GM21423 (cell line): ENCODE measurements around the gene PRKG1.

Source experiments
- ATAC-seq: cut with Tn5 transposase; IDR thresholded peaks from one replicate; pipeline ENCODE4 v1.9.1; 2021; ENCODE audit warnings: mild to moderate bottlenecking, moderate library complexity; ENCODE audit not compliant: unreplicated experiment

The PRKG1 gene

DNA sequence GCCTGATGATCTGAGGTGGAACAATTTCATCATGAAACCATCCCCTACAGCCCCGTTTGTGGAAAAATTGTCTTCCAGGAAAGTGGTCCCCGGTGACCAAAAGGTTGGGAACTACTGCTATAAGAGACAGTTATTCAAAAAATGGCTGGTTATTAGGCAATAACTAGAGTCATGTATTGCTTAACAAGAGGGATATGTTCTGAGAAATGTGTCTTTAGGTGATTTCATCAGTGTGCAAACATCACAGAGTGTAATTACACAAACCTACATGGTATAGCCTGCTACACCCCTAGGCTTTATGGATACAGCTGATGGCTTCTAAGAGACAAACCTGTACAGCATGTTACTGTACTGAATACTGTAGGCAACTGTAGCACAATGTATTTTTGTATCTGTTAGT lies 696.4 kb downstream of the PRKG1 start:
- no peak for ATAC-seq

DNA sequence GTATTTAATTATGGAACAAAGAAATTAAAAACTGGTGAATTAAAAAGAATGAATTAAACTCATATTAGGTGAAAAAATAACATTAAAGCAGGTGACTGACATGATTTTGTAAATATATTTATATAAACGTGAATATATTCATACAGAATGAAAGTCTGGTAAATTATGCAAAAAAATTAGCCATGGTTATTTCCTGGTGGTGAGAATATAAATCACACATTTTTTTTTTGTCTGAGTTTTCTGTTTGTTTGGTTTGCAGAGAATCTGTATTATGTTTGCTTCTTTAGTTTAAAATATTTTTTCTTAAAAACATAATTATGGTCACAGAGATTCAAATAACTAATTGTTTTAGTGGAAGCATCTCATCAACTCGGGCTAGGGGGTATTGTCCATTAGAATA lies 698.1 kb downstream of the PRKG1 start:
- no peak for ATAC-seq

DNA sequence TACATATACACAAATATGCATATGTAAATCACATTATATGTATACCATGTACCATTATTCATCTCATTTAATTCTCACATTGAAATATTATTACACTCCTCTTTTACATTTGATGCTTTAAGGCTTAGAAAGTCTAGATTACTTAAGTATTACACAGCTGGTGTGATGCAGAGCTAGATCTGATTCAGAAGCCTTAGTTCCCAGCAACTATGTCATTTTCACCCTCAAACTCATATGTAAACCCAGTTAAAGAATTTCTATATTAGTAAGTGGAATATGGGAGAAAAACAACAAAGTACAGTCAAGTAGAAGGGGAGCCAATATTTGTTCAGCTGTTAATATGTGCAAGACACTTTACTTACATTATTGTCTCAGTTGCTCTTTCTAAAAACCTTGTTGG lies 699.4 kb downstream of the PRKG1 start:
- ATAC-seq: no peak

DNA sequence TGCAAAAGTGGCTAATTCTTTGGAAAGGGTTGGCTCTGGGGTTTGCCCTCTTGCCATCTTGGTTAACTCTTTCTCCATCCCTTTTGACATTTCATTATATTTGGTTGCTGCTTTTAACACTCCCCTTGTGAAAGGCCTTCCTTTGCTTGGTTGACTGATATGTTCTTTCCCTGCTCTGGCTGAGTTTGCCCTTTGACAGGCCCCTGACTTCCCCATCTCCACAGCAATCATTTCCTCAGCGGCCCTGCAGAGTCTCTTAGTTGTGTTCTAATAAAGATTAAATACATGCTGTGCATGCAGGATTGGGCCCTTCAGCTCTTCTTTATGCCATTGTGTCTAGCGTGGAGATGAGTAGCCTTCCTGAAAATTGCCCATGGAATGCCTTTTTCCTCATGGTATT lies 709.7 kb downstream of the PRKG1 start:
- no peak for ATAC-seq

DNA sequence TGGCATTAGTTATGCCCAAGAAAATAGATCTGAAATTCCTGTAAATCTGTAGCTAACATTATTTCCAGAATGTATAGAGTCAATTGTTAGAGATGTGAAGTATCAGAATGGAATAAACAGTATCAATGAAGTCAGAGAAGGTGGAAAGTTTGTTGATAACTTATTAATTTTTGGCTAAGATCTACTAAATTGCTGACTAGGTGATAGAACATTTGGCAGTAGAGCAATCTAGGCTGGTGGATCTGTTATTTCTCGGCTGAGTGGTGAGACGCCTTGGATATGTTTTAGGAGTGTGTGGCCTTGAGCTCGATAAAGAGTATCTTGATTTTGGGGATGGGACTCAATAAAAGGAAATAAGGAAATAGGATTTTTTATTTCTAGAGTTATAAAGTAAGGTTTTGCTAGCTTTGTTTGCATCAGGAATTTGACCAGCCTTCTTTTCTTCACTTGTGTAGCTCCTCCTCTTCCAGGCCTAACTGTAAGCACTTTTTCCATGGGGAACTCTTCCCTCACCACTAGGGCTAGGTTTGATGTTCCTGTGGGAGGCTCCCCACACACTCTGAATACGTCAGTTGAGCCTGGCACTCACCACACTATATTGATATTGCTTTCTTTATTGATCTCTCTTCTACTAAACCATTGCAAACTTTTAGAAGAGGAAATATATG lies 711.9 kb downstream of the PRKG1 start:
- no peak for ATAC-seq

DNA sequence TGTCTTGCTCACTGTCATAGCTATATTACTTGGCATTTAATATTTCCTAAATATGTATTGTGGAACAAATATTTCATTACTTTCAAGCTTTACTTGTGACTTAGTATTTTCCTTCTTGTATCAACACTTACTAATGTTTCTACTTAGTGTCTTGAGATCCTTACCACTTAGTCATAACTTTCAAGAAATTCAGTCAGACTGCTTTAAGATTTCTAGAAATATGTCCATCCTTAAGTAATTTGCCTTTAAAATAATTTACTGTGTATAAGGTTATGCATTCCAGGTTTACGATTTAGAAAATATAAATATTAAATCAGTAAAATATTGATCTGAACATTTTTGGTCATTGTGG lies 712.4 kb downstream of the PRKG1 start:
- no peak for ATAC-seq

DNA sequence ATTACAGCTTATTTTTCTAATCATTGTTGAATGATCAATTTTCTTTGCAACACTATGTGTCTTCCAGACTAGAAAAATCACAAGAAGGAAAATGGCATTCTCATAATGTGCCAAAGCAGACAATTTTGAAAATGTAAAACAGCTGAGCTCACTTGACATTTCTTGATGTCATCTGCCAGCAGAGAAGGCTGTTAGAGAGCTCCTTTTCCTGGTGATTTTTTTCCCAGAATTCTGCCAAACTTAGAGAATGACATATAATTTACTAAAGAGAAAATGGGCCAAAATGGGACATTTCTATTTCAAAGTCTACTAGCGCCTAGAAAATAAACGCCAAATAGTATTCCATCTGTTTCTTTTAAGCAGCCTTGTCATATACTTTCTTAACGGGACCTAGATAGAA lies 714.0 kb downstream of the PRKG1 start:
- no peak for ATAC-seq

DNA sequence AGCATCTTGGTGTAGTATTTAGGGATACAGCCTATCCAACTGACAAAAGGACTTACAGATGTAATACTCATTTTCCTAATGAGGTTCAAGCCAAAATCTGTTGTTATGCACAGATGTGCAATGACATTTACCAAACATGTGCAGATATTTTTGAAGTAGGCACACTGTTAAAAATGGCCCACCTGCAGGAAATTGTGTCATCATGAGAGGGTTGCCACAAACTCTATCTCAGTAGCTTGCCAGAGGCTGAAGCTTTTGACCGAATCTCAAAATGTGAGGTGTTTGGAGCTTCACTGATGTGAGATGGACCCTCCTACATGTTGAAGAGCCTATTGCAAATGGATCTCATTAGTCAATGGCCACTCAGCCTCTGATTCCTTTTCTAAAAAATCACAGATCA lies 714.8 kb downstream of the PRKG1 start:
- ATAC-seq: no peak

DNA sequence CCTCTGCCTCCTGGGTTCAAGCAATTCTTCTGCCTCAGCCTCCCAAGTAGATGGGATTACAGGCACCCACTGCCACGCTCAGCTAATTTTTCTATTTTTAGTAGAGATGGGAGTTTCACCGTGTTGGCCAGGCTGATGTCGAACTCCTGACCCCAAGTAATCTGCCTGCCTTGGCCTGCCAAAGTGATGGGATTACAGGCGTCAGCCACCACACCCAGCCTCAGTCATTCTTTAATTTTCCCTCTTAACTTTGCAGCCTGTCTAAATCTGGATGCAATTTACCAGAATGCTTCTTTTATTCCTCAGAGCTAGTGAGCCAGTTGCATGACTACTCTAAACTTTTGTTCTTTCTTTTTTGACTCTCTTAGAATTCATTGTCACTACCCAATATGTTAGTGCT lies 715.6 kb downstream of the PRKG1 start:
- ATAC-seq: no peak

DNA sequence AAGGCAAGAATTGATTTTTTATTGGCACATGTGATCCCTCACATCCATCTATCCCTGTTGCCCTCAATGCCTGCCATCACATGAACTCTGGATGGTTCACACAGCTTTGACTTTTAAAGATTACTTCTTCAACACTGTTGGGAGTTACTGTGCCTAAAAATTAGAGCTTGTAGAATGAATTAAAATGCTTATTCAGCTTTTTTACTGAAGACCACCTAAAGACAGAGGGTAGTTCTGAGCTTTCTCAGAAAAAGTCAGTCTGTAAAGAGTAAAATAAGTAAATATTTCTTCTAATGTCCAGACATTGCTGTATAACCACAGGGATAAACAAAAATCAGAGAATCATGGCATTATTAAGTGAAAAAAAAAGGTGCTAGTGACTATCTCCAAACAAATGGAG lies 718.4 kb downstream of the PRKG1 start:
- no peak for ATAC-seq

DNA sequence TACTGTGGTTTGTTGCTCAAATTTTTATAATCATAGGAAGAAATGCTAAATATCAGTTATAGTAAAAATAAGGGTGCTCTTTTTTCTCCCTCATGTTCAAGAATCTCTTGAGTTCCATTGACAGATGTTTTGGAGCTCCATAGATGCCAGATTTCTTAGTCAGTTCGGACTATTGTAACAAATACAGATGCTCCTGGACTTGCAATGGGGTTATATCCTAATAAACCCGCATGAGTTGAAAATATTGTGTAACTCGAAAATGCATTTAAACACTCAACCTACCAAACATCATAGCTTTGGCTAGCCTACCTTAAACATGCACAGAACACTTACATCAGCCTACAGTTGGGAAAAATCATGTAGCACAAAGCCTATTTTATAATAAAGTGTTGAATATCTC lies 725.8 kb downstream of the PRKG1 start:
- no peak for ATAC-seq

DNA sequence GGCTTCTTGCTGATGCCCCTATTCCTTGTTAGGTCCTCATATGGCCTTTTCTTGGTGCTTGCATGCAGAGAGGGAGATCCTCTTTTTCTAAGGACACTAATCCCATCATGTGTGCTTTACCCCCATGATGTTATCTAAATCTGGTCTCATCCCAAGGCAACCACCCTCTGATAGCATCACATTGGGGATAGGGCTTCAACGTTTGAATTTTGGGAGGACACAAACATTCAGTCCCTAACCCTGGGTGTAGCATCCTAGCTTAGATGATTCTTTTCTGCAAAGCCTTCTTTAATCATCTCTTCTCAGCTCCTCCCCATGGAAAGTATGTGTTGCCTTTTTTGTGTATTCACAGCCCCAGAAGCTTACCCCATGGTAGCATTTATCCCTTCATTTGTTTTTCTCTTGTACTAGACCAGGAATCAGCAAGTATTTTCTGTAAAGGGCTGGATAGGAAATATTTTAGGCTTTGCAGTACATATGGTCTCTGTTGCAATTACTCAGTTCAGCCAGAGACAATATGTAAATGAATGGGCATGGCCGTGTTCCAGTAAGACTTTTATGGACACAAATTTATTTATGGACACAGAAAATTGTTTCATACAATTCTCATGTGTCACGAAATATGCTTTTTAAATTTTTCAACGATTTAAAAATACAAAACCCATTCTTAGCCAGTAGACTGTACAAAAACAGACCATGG lies 726.6 kb downstream of the PRKG1 start:
- ATAC-seq: no peak

DNA sequence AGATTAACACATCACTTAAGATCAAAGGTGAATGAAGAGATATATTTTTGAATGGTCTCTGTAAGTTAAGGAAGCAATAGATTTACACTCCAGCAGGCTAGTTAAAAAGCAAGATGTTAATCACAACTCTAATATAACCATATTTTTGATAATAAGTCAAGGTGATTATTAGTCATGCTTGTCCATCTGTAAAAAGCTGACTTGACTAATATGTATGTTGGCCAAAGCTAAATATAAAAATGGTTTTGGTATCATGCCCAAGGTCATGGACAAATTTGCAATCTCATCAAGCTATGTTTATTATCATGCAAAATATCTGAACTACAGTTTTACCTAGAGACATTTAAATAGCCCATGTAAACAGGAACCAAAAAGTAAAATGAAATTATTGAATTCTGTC lies 727.7 kb downstream of the PRKG1 start:
- no peak for ATAC-seq

DNA sequence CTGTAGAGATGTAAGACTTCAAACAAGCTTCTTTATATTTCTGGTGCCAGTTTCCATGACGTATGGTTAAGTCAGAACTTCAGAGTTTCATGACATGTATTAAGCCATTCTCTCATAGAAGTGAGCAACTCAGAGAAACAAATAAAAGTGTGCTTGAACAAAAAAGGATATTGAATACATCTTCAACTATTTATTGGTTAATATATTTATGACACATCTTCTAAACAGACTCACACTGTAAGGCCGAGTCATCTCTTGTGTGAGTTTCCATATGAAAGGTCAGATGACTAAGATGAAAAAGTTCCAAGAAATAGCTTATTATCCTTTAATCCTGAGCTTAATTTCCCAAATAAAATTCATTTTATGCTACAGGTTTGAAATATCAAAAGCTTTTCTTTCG lies 730.6 kb downstream of the PRKG1 start:
- ATAC-seq: no peak

DNA sequence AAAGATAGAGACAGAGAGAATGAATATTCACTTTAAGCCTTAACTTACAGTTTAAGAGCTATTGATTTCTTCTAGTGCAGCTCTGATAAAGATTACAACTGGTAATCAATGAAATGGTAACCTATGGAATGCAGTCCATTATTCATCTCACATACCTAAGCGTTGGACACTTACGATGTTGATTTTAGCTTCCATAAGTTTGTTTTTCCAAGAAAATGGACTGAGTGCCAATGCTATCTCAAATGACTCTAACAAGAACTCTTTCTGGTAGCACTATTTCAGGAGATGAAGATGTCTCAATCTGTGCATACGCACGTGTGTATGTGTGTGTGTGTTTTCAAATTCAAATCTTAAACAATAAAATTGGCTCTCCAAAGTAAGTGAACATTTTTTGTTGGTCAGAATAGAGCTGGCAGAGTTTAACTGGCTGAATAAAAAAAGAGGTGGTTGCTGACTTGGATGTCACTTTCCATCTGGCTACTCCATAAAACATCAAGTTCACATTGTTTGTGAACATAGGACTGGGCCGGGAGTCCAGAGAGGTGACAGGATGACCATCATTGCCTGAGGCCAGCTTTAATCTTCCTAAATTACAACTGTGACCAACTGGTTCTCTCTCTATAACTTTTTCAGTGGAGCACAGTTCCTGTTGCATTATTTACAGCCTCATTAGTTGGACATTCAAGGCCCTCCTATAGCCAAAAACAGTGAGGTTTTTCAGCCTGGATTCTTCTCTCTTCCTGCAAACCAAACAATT lies 732.0 kb downstream of the PRKG1 start:
- no peak for ATAC-seq

DNA sequence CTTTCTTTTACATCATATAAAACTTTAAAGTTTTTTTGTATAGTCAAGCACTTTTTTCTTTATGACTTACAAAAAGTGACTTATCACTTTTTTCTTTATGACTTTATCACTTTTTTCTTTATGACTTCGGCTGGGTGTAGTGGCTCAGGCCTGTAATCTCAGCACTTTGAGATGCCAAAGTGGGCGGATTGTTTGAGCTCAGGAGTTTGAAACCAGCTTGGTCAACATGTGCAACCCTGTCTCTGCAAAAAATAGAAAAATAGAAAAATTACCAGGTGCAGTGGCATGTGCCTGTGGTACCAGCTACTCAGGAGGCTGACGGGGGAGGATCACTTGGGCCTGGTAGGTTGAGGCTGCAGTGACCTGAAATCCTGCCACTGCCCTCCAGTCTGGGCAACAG lies 733.9 kb downstream of the PRKG1 start:
- no peak for ATAC-seq

DNA sequence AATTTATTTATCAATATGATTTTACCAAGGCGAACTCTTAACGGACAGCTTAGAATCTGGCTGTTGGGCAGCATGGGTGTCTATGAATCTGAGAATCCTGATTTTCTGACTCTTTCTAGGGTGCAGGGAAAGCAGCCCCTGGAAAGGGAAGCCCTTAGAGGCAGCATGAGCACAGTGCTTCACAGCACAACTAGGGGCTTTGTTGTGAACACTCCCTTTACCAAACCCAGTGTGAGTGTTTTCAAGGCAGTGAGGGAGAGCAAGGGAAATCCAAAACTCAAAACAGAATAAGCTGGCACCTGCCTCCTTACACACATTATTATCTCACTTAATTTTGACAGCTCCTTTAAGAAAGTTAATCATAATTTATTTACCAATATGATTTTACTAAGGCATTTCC lies 741.4 kb downstream of the PRKG1 start:
- ATAC-seq: no peak

DNA sequence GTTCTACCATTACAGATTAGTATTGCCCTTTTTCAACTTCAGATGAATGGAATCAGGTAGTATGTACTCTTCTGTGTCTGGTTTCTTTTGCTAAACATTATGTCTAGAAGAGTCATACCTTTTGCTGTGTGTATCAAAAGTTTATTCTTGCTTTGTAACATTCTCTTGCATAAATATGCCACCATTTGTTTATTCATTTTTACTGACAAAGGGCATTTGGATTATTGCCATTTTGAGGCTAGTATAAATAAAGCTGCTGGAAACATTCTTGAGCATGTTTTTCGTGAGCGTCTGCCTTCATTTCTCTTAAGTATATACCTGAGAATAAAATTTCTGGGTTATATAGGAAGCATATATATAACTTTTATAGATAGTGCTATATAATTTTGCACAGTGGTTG lies 746.8 kb downstream of the PRKG1 start:
- ATAC-seq: no peak

DNA sequence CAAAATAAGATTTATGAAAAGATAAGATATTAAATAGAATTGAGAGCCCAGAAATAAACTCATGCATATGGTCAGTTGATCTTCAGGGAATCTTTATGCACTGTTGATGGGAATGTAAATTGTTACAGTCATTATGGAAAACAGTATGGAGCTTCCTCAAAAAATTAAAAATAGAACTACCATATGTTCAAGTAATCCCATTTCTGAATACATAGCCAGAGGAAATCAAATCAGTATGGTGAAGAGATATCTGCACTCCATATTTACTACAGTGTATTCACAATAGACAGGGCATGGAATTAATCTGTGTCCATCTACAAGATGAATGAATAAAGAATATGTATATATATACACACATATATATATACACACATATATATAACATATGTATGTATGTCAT lies 747.5 kb downstream of the PRKG1 start:
- no peak for ATAC-seq

DNA sequence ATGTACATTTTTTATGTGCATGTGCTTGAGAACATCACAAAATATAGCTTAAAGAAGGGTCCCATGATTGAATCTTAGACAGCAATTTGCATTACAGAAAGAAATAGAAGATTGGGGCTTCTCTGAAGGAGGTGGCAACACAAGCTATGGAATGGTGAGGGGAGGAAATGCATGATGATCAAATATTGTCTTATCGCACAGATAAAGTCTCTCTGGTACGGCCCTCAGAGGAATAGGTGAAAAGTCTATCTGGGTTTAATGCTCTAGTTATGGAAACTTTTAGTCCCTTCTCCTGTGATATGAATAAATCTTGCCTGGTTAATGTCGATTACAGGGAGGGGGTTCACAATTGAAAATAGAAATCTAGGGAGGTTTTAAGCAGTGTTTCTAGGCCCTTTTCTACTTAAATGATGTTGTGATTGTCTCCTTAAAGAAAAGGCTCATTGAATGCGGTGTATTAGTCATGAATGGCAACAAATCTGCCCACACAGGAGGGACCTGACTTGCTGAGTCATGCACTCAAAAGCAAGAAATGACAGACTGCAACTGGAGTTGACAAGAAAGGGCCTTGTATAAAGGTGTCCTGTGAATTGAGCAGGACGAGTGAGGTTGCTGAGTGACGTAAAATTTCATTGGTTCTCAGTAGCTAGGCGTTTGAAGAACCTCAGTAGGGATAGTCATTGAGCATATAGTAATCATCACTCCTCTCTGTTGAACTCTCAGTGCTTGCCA lies 758.5 kb downstream of the PRKG1 start:
- peak; percentile 83 for ATAC-seq

DNA sequence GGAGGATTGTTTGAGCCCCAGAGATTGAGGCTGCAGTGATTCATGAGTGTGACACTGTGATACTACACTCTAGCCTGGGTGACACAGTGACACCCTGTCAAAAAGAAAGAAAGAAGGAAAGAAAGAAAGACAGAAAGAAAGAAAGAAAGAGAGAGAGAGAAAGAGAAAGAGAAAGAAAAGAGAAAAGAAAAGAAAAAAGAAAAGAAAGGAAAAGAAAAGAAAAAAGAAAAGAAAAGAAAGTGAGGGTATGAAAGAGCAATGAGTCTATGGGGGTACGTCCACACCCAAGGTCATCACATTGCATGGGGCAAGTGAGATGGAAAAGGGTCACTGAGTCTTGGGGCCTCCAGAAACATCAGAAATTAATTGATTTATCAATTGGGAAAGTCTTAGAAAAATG lies 760.3 kb downstream of the PRKG1 start:
- ATAC-seq: no peak

DNA sequence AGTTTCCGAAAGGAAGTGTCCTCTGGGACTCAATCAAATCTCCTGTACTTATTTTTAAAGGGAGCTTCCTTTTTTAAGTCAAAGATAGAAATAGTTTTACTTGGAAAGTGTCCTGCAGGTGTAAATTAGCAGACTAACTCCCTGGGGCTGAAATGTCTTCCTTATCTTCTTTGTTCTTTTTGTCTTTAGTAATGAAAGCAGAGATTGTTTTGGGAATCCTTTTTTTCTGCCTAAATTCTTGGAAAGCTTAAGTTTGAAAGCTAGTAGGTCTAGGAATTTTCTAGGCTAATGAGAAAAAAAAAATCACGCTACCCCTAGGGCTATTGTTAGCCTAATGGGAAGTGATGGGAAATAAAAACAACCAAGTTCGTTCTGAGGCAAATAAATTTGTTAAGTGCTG lies 764.2 kb downstream of the PRKG1 start:
- ATAC-seq: no peak
